Breast epithelium (tissue), 3 donors: ENCODE results near the gene MYO18B.

Experiments used
- CTCF ChIP-seq, 3 donors: fragments of 450-650 bp; IDR thresholded peaks; one replicate each; pipeline ENCODE4 v1.5.1; 2016 to 2017; ENCODE audit warnings: antibody characterized with exemption in 3 of 3, mild to moderate bottlenecking in 3 of 3, moderate library complexity in 3 of 3
- POLR2A ChIP-seq: fragments of 450-650 bp; IDR thresholded peaks from one replicate; pipeline ENCODE4 v1.6.1; 2016; ENCODE audit warnings: antibody characterized with exemption, mild to moderate bottlenecking, moderate library complexity
- POLR2AphosphoS5 ChIP-seq, 3 donors: sonication (generic); formaldehyde crosslinking; IDR thresholded peaks; one replicate each; pipeline ENCODE4 v1.6.1; 2017; ENCODE audit warnings: antibody characterized with exemption in 3 of 3

GRCh38 chr22:25795478-25795877 lies 53.5 kb downstream of the MYO18B start:
- TF ChIP-seq POLR2AphosphoS5 (IDR thresholded peaks at IDR 0.05) (no peak), CTCF (IDR thresholded peaks at IDR 0.05) (no peak), POLR2A (no peak)
